ENCODE results near the gene SREK1IP1. TPM values are rescaled to one million over a fixed set of nuclear protein-coding genes. Genes with fewer than 3 reads are reported as not detected.

The SREK1IP1 gene
- total and polyA plus RNA-seq, 10 of the 15 experiments (the other 5 are each of a cell fraction or from before 2014, with no cell fraction given) = 9.1 to 60.3 (median 26.9) TPM

GRCh38 chr5:64775291-64775690 lies 6.8 kb upstream of the SREK1IP1 start:
- Histone ChIP-seq H3K27ac (ENCODE audit: control insufficient read depth, insufficient read depth) (no peak overlapping the region), H3K27me3 (replicated peaks in 1 of 2; ENCODE audit: control insufficient read depth in 2 of 2, insufficient read depth in 2 of 2, low read length in 1 of 2) (no peaks in the 10 kb centered on the region), H3K4me1 (ENCODE audit: control insufficient read depth, insufficient read depth, low read length) (peaks cover 7% of the 10 kb centered on the region), H3K36me3 (ENCODE audit: control insufficient read depth in 2 of 2, insufficient read depth in 2 of 2, low read length in 1 of 2) (peaks cover 0 to 9% of the 10 kb centered on the region in 2 experiments; a peak in 1 of 4 replicates), H3K79me2 (ENCODE audit: control insufficient read depth, insufficient read depth, low read length) (peaks cover 29% of the 10 kb centered on the region), H3K4me2 (ENCODE audit: control insufficient read depth, insufficient read depth) (no peak overlapping the region), H3K9me3 (replicated peaks; ENCODE audit: control insufficient read depth, insufficient read depth, low read length) (no peaks in the 10 kb centered on the region; the same call in 2 of the 3 replicates), H4K20me1 (ENCODE audit: control insufficient read depth, insufficient read depth) (no peaks in the 10 kb centered on the region), H2AFZ (ENCODE audit: control insufficient read depth, low read depth, low read length) (no peak overlapping the region), H3K4me3 (no peak overlapping the region), H3K9ac (ENCODE audit: control insufficient read depth, insufficient read depth, low read length) (no peak overlapping the region)
- no TSS peak for BruUV-seq (replicated peaks)
- POLR2A ChIA-PET = interaction anchor here (1.2 kb wide), 1 partner anchor 11 kb away, joined by 3 read pairs; no protein-coding TSS in a partner anchor
- DNase-seq (ENCODE audit: low read depth, low spot score) = no peak
- CTCF ChIA-PET = interaction anchor here (1.4 to 3.0 kb wide), 5 partner anchors 9 to 139 kb away, joined by 5 to 18 read pairs (median 7); no protein-coding TSS in a partner anchor
- RAD21 ChIA-PET (ENCODE audit: unreplicated experiment) = interaction anchor here (1.0 to 1.9 kb wide), 5 partner anchors 9 to 708 kb away, joined by 3 to 9 read pairs (median 3); no protein-coding TSS in a partner anchor
- TF ChIP-seq, protein P1, sequence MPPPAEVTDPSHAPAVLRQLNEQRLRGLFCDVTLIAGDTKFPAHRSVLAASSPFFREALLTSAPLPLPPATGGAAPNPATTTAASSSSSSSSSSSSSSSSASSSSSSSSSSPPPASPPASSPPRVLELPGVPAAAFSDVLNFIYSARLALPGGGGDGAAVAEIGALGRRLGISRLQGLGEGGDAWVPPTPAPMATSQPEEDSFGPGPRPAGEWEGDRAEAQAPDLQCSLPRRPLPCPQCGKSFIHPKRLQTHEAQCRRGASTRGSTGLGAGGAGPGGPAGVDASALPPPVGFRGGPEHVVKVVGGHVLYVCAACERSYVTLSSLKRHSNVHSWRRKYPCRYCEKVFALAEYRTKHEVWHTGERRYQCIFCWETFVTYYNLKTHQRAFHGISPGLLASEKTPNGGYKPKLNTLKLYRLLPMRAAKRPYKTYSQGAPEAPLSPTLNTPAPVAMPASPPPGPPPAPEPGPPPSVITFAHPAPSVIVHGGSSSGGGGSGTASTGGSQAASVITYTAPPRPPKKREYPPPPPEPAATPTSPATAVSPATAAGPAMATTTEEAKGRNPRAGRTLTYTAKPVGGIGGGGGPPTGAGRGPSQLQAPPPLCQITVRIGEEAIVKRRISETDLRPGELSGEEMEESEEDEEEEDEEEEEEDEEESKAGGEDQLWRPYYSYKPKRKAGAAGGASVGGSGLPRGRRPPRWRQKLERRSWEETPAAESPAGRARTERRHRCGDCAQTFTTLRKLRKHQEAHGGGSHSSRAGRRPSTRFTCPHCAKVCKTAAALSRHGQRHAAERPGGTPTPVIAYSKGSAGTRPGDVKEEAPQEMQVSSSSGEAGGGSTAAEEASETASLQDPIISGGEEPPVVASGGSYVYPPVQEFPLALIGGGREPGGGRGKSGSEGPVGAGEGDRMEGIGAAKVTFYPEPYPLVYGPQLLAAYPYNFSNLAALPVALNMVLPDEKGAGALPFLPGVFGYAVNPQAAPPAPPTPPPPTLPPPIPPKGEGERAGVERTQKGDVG (CRISPR knock-in tag; IDR thresholded peaks at IDR 0.05) = no peak
- TF ChIP-seq MAX (IDR thresholded peaks at IDR 0.05; ENCODE audit: low read depth, low read length) (no peak), RAD21 (IDR thresholded peaks at IDR 0.05; ENCODE audit: insufficient read depth, low read depth, low read length) (no peak), FOS (IDR thresholded peaks at IDR 0.05; ENCODE audit: borderline replicate concordance, extremely low read depth, insufficient read length) (no peak), CHD2 (IDR thresholded peaks at IDR 0.05; ENCODE audit: borderline replicate concordance, low read depth, low read length) (no peak), SRF (IDR thresholded peaks at IDR 0.05; ENCODE audit: low read depth in 2 of 2, low read length in 2 of 2) (no peak), CHD1 (IDR thresholded peaks at IDR 0.05; ENCODE audit: low read depth, low read length) (no peak), ZNF274 (IDR thresholded peaks at IDR 0.05; ENCODE audit: insufficient read depth, insufficient read length) (no peak)
- no peak for FAIRE-seq
- in situ Hi-C loops (cut with MboI) = no loop called here
- intact Hi-C loops (cut with micrococcal nuclease; ENCODE audit: unreplicated experiment) = no loop called here
- SMC1A ChIA-PET (ENCODE audit: uncharacterized antibody, unreplicated experiment) = interaction anchor here (0.5 to 3.3 kb wide), 8 partner anchors 8 to 1302 kb away, joined by 3 to 17 read pairs (median 4); no protein-coding TSS in a partner anchor
- 100% methylated on average over 1 of the region's 1 CpG for WGBS (ENCODE audit: insufficient coverage, insufficient replicate concordance, low lambda C conversion rate, missing lambda C conversion rate)
- no peak for ATAC-seq

All from GM12878 (cell line).